Thyroid gland (tissue), 4 donors: ENCODE measurements around the gene ZFAND3.

Experiments
- POLR2A ChIP-seq, 2 donors: fragments of 450-650 bp; IDR thresholded peaks; one replicate each; pipeline ENCODE4 v1.6.1; 2017; ENCODE audit warnings: antibody characterized with exemption in 2 of 2, mild to moderate bottlenecking in 2 of 2, moderate library complexity in 1 of 2
- TF ChIP-seq, protein P1 (sequence below), 6 experiments: fragments of 200-600 bp in 3 of 6; fragments of 450-650 bp in 3 of 6; sonication (generic) in 3 of 6; IDR thresholded peaks; one replicate each; pipeline ENCODE4 v1.5.1; 2016 to 2019; ENCODE audit warnings: antibody characterized with exemption in 6 of 6, mild to moderate bottlenecking in 2 of 6, inconsistent platforms in 1 of 6, moderate library complexity in 1 of 6

GRCh38 chr6:37794825-37795224, 24.7 kb upstream of the ZFAND3 start:
- TF ChIP-seq, protein P1, sequence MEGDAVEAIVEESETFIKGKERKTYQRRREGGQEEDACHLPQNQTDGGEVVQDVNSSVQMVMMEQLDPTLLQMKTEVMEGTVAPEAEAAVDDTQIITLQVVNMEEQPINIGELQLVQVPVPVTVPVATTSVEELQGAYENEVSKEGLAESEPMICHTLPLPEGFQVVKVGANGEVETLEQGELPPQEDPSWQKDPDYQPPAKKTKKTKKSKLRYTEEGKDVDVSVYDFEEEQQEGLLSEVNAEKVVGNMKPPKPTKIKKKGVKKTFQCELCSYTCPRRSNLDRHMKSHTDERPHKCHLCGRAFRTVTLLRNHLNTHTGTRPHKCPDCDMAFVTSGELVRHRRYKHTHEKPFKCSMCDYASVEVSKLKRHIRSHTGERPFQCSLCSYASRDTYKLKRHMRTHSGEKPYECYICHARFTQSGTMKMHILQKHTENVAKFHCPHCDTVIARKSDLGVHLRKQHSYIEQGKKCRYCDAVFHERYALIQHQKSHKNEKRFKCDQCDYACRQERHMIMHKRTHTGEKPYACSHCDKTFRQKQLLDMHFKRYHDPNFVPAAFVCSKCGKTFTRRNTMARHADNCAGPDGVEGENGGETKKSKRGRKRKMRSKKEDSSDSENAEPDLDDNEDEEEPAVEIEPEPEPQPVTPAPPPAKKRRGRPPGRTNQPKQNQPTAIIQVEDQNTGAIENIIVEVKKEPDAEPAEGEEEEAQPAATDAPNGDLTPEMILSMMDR (IDR thresholded peaks at IDR 0.05) = no peak
- TF ChIP-seq POLR2A (IDR thresholded peaks at IDR 0.05) = no peak
